SK-N-MC (cell line): ENCODE data around the gene ZNF576.

Experiments
- EZH2 ChIP-seq: fragments of 200-600 bp; sonication (generic); IDR thresholded peaks from one replicate; pipeline ENCODE4 v1.6.1; 2017; ENCODE audit warnings: antibody characterized with exemption
- FOXP2 ChIP-seq: optimal IDR thresholded peaks from 2 replicates; pipeline ENCODE3; 2011; ENCODE audit warnings: mild to moderate bottlenecking, moderate library complexity; ENCODE audit not compliant: insufficient read depth; ENCODE audit errors: extremely low read length, control extremely low read depth
- POLR2AphosphoS5 ChIP-seq: IDR thresholded peaks from 2 replicates; pipeline ENCODE4 v1.6.1; 2012; ENCODE audit warnings: mild to moderate bottlenecking, low read depth, low read length, borderline replicate concordance

DNA sequence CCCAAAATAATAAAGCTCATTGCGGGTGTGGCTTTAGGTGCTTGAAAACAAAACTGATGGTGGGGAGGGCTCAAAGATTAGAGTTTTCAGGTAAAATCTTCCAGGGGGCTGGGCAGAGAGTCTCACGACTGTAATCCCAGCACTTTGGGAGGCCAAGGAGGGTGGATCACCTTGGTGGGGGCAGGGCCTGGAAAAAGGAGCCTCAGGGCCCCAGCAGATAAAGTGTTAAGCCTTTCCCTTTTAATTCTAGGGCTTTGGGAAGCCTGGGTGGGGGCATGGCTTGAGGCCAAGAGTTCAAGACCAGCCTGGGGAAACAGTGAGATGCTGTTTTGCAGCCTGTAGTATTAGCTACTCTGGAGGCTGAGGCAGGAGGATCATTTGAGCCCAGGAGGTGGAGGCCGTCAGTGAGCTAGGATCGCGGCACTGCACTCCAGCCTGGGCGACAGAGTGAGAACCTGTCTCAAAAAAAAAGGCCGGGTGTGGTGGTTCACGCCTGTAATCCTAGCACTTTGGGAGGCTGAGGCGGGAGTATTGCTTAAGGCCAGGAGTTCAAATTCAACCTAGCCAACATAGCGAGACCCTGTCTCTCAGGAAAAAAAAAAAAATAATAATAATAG, 2.2 kb upstream of the ZNF576 start:
- TF ChIP-seq EZH2: no peak
- no peak for TF ChIP-seq POLR2AphosphoS5
- no peak for TF ChIP-seq FOXP2
